GM12878 (cell line): Measurements from ENCODE around the gene POLA1. TPM values are rescaled to one million over a fixed set of nuclear protein-coding genes. Genes with fewer than 3 reads are reported as not detected.

Experiments used
- ATAC-seq: fragments of 200-7000 bp; cut with Tn5 transposase; 3 replicates; pipeline ENCODE4 v1.9.1; 2020; ENCODE audit warnings: mild to moderate bottlenecking, moderate library complexity
- BruUV-seq: library from RNA; stranded (reverse); fragments of 400-500 nt; replicated peaks from 2 replicates; lab custom pipeline; 2021; lab: Mats Ljungman, UMichigan
- CTCF ChIA-PET: fragments of 300-600 bp; sonication (Branson Sonifier 250); formaldehyde crosslinking; extraction: SDS; loops from one replicate; lab custom pipeline; 2021; ENCODE audit warnings: inconsistent platforms; lab: Yijun Ruan, JAX
- POLR2A ChIA-PET: fragments of 350-600 bp; formaldehyde crosslinking; extraction: SDS; loops from one replicate; lab custom pipeline; 2021; ENCODE audit warnings: inconsistent platforms; lab: Charles Lee
- RAD21 ChIA-PET: fragments of 300-600 bp; sonication (Branson Sonifier 250); formaldehyde crosslinking; loops from one replicate; lab custom pipeline; 2023; ENCODE audit warnings: antibody characterized with exemption; ENCODE audit not compliant: unreplicated experiment; lab: Charles Lee
- SMC1A ChIA-PET: fragments of 300-600 bp; sonication (Branson Sonifier 250); formaldehyde crosslinking; loops from one replicate; lab custom pipeline; 2023; ENCODE audit not compliant: unreplicated experiment, uncharacterized antibody; lab: Charles Lee
- DNase-seq: peaks from one replicate; pipeline ENCODE4 v3.0.0-alpha.2; 2011; ENCODE audit warnings: low read depth, low spot score
- FAIRE-seq: peaks from 3 replicates; lab custom pipeline; 2011; peaks lifted over from hg19 to GRCh38; lab: Jason Lieb, UNC
- H2AFZ ChIP-seq: 2 replicates; pipeline ENCODE4 v1.6.0; 2011; ENCODE audit warnings: low read depth, low read length, control low read depth; ENCODE audit not compliant: control insufficient read depth
- H3K27ac ChIP-seq: 2 replicates; pipeline ENCODE4 v1.5.1; 2011; ENCODE audit warnings: control low read depth; ENCODE audit not compliant: control insufficient read depth, insufficient read depth
- H3K27me3 ChIP-seq, 2 experiments: replicated peaks in 1 of 2; 2 replicates each; pipeline versions ENCODE4 v1.6.0 to v1.6.1; 2011; ENCODE audit warnings: low read length in 1 of 2; ENCODE audit not compliant: control insufficient read depth in 2 of 2, insufficient read depth in 2 of 2
- H3K36me3 ChIP-seq, 2 experiments: 2 replicates each; pipeline ENCODE4 v1.5.1; 2011; ENCODE audit warnings: low read length in 1 of 2; ENCODE audit not compliant: control insufficient read depth in 2 of 2, insufficient read depth in 2 of 2
- H3K4me1 ChIP-seq: 2 replicates; pipeline ENCODE4 v1.6.1; 2011; ENCODE audit warnings: mild to moderate bottlenecking, low read length, moderate library complexity, mixed read lengths; ENCODE audit not compliant: control insufficient read depth, insufficient read depth
- H3K4me2 ChIP-seq: 2 replicates; pipeline ENCODE4 v1.6.0; 2011; ENCODE audit warnings: control low read depth; ENCODE audit not compliant: control insufficient read depth, insufficient read depth
- H3K4me3 ChIP-seq: fragments of 200-600 bp; sonication (generic); 2 replicates; pipeline ENCODE4 v1.5.1; 2016
- H3K79me2 ChIP-seq: 2 replicates; pipeline ENCODE4 v1.6.0; 2011; ENCODE audit warnings: low read length; ENCODE audit not compliant: control insufficient read depth, insufficient read depth
- H3K9ac ChIP-seq: 2 replicates; pipeline ENCODE4 v1.8.0; 2011; ENCODE audit warnings: low read length, control low read depth, mixed read lengths; ENCODE audit not compliant: control insufficient read depth, insufficient read depth
- H3K9me3 ChIP-seq: replicated peaks from 3 replicates; pipeline ENCODE4 v1.5.1; 2011; ENCODE audit warnings: mild to moderate bottlenecking, low read length; ENCODE audit not compliant: control insufficient read depth, insufficient read depth
- H4K20me1 ChIP-seq: 2 replicates; pipeline ENCODE4 v1.6.0; 2011; ENCODE audit not compliant: control insufficient read depth, insufficient read depth
- EED ChIP-seq: sonication (generic); IDR thresholded peaks from 2 replicates; pipeline ENCODE4 v1.6.1; 2016; ENCODE audit warnings: antibody characterized with exemption, low read depth
- EP300 ChIP-seq, 2 experiments: fragments of 150-350 bp in 1 of 2; IDR thresholded peaks; 2 replicates each; pipeline ENCODE4 v1.6.1; 2011 to 2012; ENCODE audit warnings: low read depth in 2 of 2, low read length in 2 of 2, borderline replicate concordance in 1 of 2, improper control_type of control experiment in 1 of 2, inconsistent platforms in 1 of 2; ENCODE audit not compliant: control insufficient read depth in 1 of 2
- ETV6 ChIP-seq, 2 experiments: fragments of 450-650 bp in 1 of 2; IDR thresholded peaks in 1 of 2; conservative IDR thresholded peaks in 1 of 2; 2 replicates each; pipeline ENCODE4 v1.6.1; 2014; ENCODE audit warnings: antibody characterized with exemption in 1 of 2, borderline replicate concordance in 1 of 2, low read depth in 1 of 2, mild to moderate bottlenecking in 1 of 2, moderate library complexity in 1 of 2
- GATAD2B ChIP-seq: fragments of 450-650 bp; conservative IDR thresholded peaks from 2 replicates; pipeline ENCODE4 v1.6.1; 2017; ENCODE audit warnings: low read depth, mild to moderate bottlenecking, moderate library complexity
- HCFC1 ChIP-seq: fragments of 150-350 bp; IDR thresholded peaks from 2 replicates; pipeline ENCODE4 v1.6.1; 2014; ENCODE audit warnings: low read length
- IKZF1 ChIP-seq: fragments of 450-650 bp; conservative IDR thresholded peaks from 2 replicates; pipeline ENCODE4 v1.6.1; 2017; ENCODE audit warnings: antibody characterized with exemption, mild to moderate bottlenecking
- IKZF2 ChIP-seq, 2 experiments: fragments of 450-650 bp; IDR thresholded peaks; 2 replicates each; pipeline ENCODE4 v1.6.1; 2017; ENCODE audit warnings: mild to moderate bottlenecking in 2 of 2, moderate library complexity in 2 of 2
- IRF4 ChIP-seq: IDR thresholded peaks from 2 replicates; pipeline ENCODE4 v1.6.1; 2011; ENCODE audit warnings: low read depth, low read length
- MXI1 ChIP-seq: fragments of 150-350 bp; IDR thresholded peaks from 2 replicates; pipeline ENCODE4 v1.6.1; 2011; ENCODE audit warnings: low read depth, mild to moderate bottlenecking, inconsistent platforms, low read length, improper control_type of control experiment
- NFYB ChIP-seq: IDR thresholded peaks from 2 replicates; pipeline ENCODE4 v1.6.1; 2011; ENCODE audit warnings: low read depth, mild to moderate bottlenecking, low read length, improper control_type of control experiment, moderate library complexity; ENCODE audit not compliant: insufficient read depth
- NR2F1 ChIP-seq: fragments of 450-650 bp; conservative IDR thresholded peaks from 2 replicates; pipeline ENCODE4 v1.6.1; 2017; ENCODE audit warnings: mild to moderate bottlenecking
- RAD21 ChIP-seq: IDR thresholded peaks from 2 replicates; pipeline ENCODE4 v1.6.1; 2011; ENCODE audit warnings: mild to moderate bottlenecking, low read depth, low read length, moderate library complexity; ENCODE audit not compliant: insufficient read depth
- SIN3A ChIP-seq: IDR thresholded peaks from 2 replicates; pipeline ENCODE4 v1.6.1; 2012; ENCODE audit warnings: low read depth, low read length, improper control_type of control experiment
- SPI1 ChIP-seq: IDR thresholded peaks from 2 replicates; pipeline ENCODE4 v1.6.1; 2011; ENCODE audit warnings: low read depth, mild to moderate bottlenecking, low read length, moderate library complexity, borderline replicate concordance; ENCODE audit not compliant: insufficient read depth
- SUPT20H ChIP-seq: IDR thresholded peaks from 2 replicates; pipeline ENCODE4 v1.6.1; 2011; ENCODE audit warnings: low read depth, mild to moderate bottlenecking, low read length, moderate library complexity, borderline replicate concordance; ENCODE audit not compliant: control insufficient read depth
- WGBS: methylation state at CpG from one replicate; pipeline ENCODE4 v1.1.6; 2016; ENCODE audit warnings: low lambda C conversion rate; ENCODE audit not compliant: insufficient replicate concordance, insufficient coverage; ENCODE audit errors: missing lambda C conversion rate; 5-methylcytosine and 5-hydroxymethylcytosine counted together
- in situ Hi-C: fragments of 300-500 bp; cut with MboI; formaldehyde crosslinking; loops from 9 replicates; pipeline ENCODE4 v1.14.3; 2018; ENCODE audit warnings: mixed read lengths
- intact Hi-C: fragments of 100-400 bp; cut with micrococcal nuclease; formaldehyde crosslinking; loops from one replicate; pipeline ENCODE4 v1.14.2; 2022; ENCODE audit not compliant: unreplicated experiment
- polyA plus RNA-seq, 11 experiments: library from polyadenylated mRNA; depleted of rRNA in 4 of 11; unstranded in 6 of 11; stranded (reverse) in 5 of 11; fragments of >200 nt; fragmentation: Nextera tagmentation in 4 of 11; fragmentation: Illumina TruSeq in 1 of 11; extraction: Ambion mirVana in 4 of 11; extraction: Trizol in 1 of 11; gene quantifications; 1 replicate in 1 of 11; 2 replicates in 10 of 11; pipeline versions ENCODE4 v1.2.1 to v1.2.3, GENCODE V29; 2011 to 2016; ENCODE audit warnings: inconsistent platforms in 2 of 11, missing spikeins in 2 of 11, low read depth in 1 of 11
- total RNA-seq, 4 experiments: library from RNA; depleted of rRNA in 3 of 4; stranded (reverse); fragments of >200 nt in 3 of 4; fragmentation: Illumina TruSeq in 1 of 4; extraction: Trizol in 1 of 4; gene quantifications; 2 replicates each; pipeline versions ENCODE4 v1.2.1 to v1.2.3, GENCODE V29; 2013 to 2021
- TF ChIP-seq, protein P1 (sequence below): fragments of 150-350 bp; IDR thresholded peaks from 2 replicates; pipeline ENCODE4 v1.6.1; 2014; ENCODE audit warnings: mild to moderate bottlenecking, low read depth, low read length
- TF ChIP-seq, protein P2 (sequence below): fragments of 450-650 bp; IDR thresholded peaks from 2 replicates; pipeline ENCODE4 v1.6.1; 2017; ENCODE audit warnings: mild to moderate bottlenecking, low read depth, inconsistent platforms; ENCODE audit not compliant: poor library complexity, severe bottlenecking
- TF ChIP-seq, protein P3 (sequence below): fragments of 450-650 bp; IDR thresholded peaks from 2 replicates; pipeline ENCODE4 v1.6.1; 2014; ENCODE audit warnings: mild to moderate bottlenecking

The POLA1 gene
- total and polyA plus RNA-seq, 10 of the 15 experiments (the other 5 are each of a cell fraction or from before 2014, with no cell fraction given) = 6.5 to 34.7 (median 24.8) TPM

DNA sequence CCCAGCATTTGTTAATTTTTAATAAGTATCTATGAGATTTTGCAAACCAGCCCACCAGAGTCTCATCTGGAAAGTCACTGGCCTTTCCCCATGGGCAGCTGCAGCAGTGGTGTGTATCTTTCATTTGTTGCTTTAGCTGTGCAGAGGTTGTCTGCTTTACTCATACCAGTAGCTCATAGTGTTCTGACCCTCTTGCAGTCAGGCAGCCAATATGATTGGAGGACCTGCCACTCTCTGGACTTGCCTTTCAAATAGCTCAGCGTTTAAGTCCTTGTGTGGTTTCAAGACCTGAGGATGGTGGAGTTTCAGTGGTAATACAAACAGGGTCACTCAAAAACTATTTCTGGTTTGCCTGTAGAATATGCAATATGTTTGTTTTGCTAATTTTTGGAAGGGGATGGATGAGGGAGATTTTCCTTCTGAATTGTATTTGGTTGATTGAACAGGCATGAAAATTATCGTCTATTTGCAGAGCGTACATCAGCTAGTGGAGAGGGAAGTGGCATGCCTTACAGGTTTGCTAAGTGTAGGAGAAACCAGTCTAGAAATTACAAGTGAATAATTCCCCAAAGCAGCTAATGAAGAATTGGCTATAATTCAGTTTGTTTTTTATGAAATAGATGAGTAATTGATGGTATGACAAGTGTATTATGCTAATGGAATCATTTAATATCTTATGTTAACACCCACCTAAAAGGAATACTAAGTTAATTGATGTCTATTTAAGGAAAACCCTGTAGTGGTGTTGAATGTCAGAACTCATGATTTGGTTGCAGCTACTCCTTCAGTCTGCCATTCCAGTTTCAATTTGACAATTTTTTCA lies 8.9 kb downstream of the POLA1 start:
- SMC1A ChIA-PET = interaction anchor here (0.6 to 1.6 kb wide), 4 partner anchors 12 to 25 kb away, joined by 3 read pairs; no protein-coding TSS in a partner anchor
- H2AFZ ChIP-seq = no peak overlapping the region
- RAD21 ChIA-PET = no interaction called here
- in situ Hi-C loops (no loop called here), intact Hi-C loops (no loop called here)
- peak; percentile 34 for DNase-seq
- ATAC-seq = peak; percentile 98
- H4K20me1 ChIP-seq = no peaks in the 10 kb centered on the region
- H3K27me3 ChIP-seq = no peaks in the 10 kb centered on the region
- H3K36me3 ChIP-seq = peaks cover 0 to 2% of the 10 kb centered on the region in 2 experiments; a peak in 1 of 4 replicates
- no peaks in the 10 kb centered on the region for H3K9me3 ChIP-seq
- no TSS peak for BruUV-seq
- POLR2A ChIA-PET = no interaction called here
- no peak overlapping the region for H3K4me3 ChIP-seq
- 10% methylated on average over 3 of the region's 3 CpGs for whole genome bisulfite sequencing
- peaks cover 7% of the 10 kb centered on the region for H3K79me2 ChIP-seq
- peaks cover 3% of the 10 kb centered on the region; the same call in 1 of the 2 replicates for H3K4me1 ChIP-seq
- no peak overlapping the region for H3K27ac ChIP-seq
- FAIRE-seq = no peak
- H3K9ac ChIP-seq = no peak overlapping the region
- no peak overlapping the region for H3K4me2 ChIP-seq
- CTCF ChIA-PET = interaction anchor here (0.6 to 1.6 kb wide), 4 partner anchors 137 to 1017 kb away, joined by 3 to 4 read pairs (median 3); no protein-coding TSS in a partner anchor
- TF ChIP-seq SIN3A = no peak
- no peak for TF ChIP-seq ETV6 (conservative IDR thresholded peaks at IDR 0.05 in 1 of 2, IDR thresholded peaks at IDR 0.05 in 1 of 2; ENCODE audit: borderline replicate concordance in 1 of 2, low read depth in 1 of 2)
- no peak for TF ChIP-seq EP300 (IDR thresholded peaks at IDR 0.05; ENCODE audit: borderline replicate concordance in 1 of 2, control insufficient read depth in 1 of 2, low read depth in 2 of 2, low read length in 2 of 2)
- no peak for TF ChIP-seq EED
- TF ChIP-seq, protein P1, sequence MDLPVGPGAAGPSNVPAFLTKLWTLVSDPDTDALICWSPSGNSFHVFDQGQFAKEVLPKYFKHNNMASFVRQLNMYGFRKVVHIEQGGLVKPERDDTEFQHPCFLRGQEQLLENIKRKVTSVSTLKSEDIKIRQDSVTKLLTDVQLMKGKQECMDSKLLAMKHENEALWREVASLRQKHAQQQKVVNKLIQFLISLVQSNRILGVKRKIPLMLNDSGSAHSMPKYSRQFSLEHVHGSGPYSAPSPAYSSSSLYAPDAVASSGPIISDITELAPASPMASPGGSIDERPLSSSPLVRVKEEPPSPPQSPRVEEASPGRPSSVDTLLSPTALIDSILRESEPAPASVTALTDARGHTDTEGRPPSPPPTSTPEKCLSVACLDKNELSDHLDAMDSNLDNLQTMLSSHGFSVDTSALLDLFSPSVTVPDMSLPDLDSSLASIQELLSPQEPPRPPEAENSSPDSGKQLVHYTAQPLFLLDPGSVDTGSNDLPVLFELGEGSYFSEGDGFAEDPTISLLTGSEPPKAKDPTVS = no peak
- TF ChIP-seq, protein P2, sequence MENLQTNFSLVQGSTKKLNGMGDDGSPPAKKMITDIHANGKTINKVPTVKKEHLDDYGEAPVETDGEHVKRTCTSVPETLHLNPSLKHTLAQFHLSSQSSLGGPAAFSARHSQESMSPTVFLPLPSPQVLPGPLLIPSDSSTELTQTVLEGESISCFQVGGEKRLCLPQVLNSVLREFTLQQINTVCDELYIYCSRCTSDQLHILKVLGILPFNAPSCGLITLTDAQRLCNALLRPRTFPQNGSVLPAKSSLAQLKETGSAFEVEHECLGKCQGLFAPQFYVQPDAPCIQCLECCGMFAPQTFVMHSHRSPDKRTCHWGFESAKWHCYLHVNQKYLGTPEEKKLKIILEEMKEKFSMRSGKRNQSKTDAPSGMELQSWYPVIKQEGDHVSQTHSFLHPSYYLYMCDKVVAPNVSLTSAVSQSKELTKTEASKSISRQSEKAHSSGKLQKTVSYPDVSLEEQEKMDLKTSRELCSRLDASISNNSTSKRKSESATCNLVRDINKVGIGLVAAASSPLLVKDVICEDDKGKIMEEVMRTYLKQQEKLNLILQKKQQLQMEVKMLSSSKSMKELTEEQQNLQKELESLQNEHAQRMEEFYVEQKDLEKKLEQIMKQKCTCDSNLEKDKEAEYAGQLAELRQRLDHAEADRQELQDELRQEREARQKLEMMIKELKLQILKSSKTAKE = no peak
- TF ChIP-seq SUPT20H = no peak
- TF ChIP-seq, protein P3, sequence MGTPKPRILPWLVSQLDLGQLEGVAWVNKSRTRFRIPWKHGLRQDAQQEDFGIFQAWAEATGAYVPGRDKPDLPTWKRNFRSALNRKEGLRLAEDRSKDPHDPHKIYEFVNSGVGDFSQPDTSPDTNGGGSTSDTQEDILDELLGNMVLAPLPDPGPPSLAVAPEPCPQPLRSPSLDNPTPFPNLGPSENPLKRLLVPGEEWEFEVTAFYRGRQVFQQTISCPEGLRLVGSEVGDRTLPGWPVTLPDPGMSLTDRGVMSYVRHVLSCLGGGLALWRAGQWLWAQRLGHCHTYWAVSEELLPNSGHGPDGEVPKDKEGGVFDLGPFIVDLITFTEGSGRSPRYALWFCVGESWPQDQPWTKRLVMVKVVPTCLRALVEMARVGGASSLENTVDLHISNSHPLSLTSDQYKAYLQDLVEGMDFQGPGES = no peak
- no peak for TF ChIP-seq RAD21
- TF ChIP-seq NFYB = no peak
- TF ChIP-seq IKZF1 = peak; percentile 23; the same call in 1 of the 2 replicates
- TF ChIP-seq SPI1 = no peak
- no peak for TF ChIP-seq GATAD2B
- TF ChIP-seq HCFC1 = no peak
- no peak for TF ChIP-seq IKZF2 (IDR thresholded peaks at IDR 0.05)
- no peak for TF ChIP-seq MXI1
- TF ChIP-seq IRF4 = 0 out of 2 replicates have a peak, but pooled peaks have one; percentile 52
- peak; percentile 49 for TF ChIP-seq NR2F1
